PC-3 (cell line): ENCODE results near the gene EGFL7.

Experiments
- EZH2 ChIP-seq: fragments of 300-600 bp; sonication (generic); IDR thresholded peaks from one replicate; pipeline ENCODE4 v1.6.1; 2017; ENCODE audit warnings: antibody characterized with exemption, mild to moderate bottlenecking, low read length; ENCODE audit not compliant: unreplicated experiment
- TF ChIP-seq, protein P1 (sequence below): fragments of 300-600 bp; sonication (generic); conservative IDR thresholded peaks from 2 replicates; pipeline ENCODE4 v1.5.1; 2017; ENCODE audit warnings: antibody characterized with exemption, low read depth, mild to moderate bottlenecking, low read length

DNA sequence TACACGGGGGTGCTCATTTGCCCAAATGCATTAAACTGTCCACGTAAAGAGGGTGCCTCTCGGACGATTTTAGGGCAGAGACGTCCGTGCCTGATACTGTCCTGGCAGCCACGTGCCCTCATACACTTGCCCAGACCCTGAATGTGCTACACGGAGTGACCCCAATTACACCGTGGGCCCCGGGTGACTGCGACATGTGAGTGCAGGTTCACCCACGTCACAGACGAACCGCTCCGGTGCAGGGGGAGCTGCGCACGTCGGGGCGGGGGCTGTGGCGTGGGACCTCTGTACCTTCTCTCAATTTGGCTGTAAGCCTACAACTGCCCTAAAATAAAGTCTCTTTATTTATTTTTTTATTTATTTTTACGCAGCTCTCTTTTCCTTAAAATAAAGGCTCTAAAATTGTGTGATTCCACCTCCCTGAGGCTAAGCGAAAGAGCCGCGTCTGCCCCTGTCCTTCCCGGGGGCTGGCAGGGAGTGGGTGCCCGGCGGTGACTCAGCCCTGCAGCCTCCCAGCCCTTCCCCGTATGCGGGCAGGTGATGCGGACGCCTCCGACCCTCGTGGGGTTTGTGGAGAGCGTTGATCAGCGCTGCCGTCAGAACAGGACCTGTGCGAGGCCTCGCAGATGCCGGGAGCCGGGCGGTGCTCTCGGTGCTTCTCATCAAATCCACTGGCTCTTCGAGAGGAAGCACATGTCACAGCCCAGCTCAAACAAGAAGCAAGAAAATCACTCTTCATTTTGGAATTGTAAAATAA, 9.2 kb upstream of the EGFL7 start:
- TF ChIP-seq, protein P1, sequence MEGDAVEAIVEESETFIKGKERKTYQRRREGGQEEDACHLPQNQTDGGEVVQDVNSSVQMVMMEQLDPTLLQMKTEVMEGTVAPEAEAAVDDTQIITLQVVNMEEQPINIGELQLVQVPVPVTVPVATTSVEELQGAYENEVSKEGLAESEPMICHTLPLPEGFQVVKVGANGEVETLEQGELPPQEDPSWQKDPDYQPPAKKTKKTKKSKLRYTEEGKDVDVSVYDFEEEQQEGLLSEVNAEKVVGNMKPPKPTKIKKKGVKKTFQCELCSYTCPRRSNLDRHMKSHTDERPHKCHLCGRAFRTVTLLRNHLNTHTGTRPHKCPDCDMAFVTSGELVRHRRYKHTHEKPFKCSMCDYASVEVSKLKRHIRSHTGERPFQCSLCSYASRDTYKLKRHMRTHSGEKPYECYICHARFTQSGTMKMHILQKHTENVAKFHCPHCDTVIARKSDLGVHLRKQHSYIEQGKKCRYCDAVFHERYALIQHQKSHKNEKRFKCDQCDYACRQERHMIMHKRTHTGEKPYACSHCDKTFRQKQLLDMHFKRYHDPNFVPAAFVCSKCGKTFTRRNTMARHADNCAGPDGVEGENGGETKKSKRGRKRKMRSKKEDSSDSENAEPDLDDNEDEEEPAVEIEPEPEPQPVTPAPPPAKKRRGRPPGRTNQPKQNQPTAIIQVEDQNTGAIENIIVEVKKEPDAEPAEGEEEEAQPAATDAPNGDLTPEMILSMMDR: no peak
- TF ChIP-seq EZH2: no peak
